HG03196 (cell line): ENCODE data around the gene THUMPD2.

Experiments
- ATAC-seq: cut with Tn5 transposase; IDR thresholded peaks from one replicate; pipeline ENCODE4 v1.9.1; 2021; ENCODE audit not compliant: unreplicated experiment

THUMPD2 gene

GRCh38 chr2:39762448-39762847 lies 16.6 kb downstream of the THUMPD2 start:
- ATAC-seq: no peak

- ATAC-seq: no peak
These were observed 21.9 kb downstream of the THUMPD2 start for GRCh38 chr2:39757156-39757555.

- ATAC-seq: no peak
These were observed 23.6 kb downstream of the THUMPD2 start for GRCh38 chr2:39755466-39755865.

GRCh38 chr2:39743269-39743776 lies 35.7 kb downstream of the THUMPD2 start:
- no peak for ATAC-seq

- ATAC-seq: no peak
These were observed 37.2 kb downstream of the THUMPD2 start for GRCh38 chr2:39741871-39742270.

- ATAC-seq: no peak
These were observed 39.7 kb downstream of the THUMPD2 start for GRCh38 chr2:39739386-39739785.

GRCh38 chr2:39738936-39739335 lies 40.1 kb downstream of the THUMPD2 start:
- no peak for ATAC-seq

GRCh38 chr2:39737661-39738060 lies 41.4 kb downstream of the THUMPD2 start:
- no peak for ATAC-seq

GRCh38 chr2:39736640-39737039 lies 42.4 kb downstream of the THUMPD2 start:
- ATAC-seq: no peak

GRCh38 chr2:39735648-39736047 lies 43.4 kb downstream of the THUMPD2 start:
- no peak for ATAC-seq

- no peak for ATAC-seq
These were observed 44.6 kb downstream of the THUMPD2 start for GRCh38 chr2:39734445-39734844.

- no peak for ATAC-seq
These were observed 45.9 kb downstream of the THUMPD2 start for GRCh38 chr2:39733070-39733674.

- no peak for ATAC-seq
These were observed 46.6 kb downstream of the THUMPD2 start for GRCh38 chr2:39732482-39732881.

GRCh38 chr2:39731546-39731945 lies 47.5 kb downstream of the THUMPD2 start:
- no peak for ATAC-seq

GRCh38 chr2:39730685-39731302 lies 48.3 kb downstream of the THUMPD2 start:
- ATAC-seq: no peak

GRCh38 chr2:39730276-39730675 lies 48.8 kb downstream of the THUMPD2 start:
- ATAC-seq: no peak

- no peak for ATAC-seq
These were observed 50.1 kb downstream of the THUMPD2 start for GRCh38 chr2:39728941-39729351.

GRCh38 chr2:39728085-39728484 lies 51.0 kb downstream of the THUMPD2 start:
- ATAC-seq: peak; percentile 66

- no peak for ATAC-seq
These were observed 53.7 kb downstream of the THUMPD2 start for GRCh38 chr2:39725401-39725800.

- no peak for ATAC-seq
These were observed 54.3 kb downstream of the THUMPD2 start for GRCh38 chr2:39724828-39725144.

- no peak for ATAC-seq
These were observed 54.9 kb downstream of the THUMPD2 start for GRCh38 chr2:39723946-39724827.

- ATAC-seq: no peak
These were observed 55.6 kb downstream of the THUMPD2 start for GRCh38 chr2:39723497-39723896.
